Activated CD4-positive, alpha-beta T cell treated with anti-CD3 and anti-CD28 coated beads for 36 hours (primary cell): ENCODE measurements around the gene SPIB. TPM values are rescaled to one million over a fixed set of nuclear protein-coding genes. Genes with fewer than 3 reads are reported as not detected.

Experiments used
- ATAC-seq: fragments of 200-7000 bp; cut with Tn5 transposase; one replicate; pipeline ENCODE4 v1.10.0; 2021; ENCODE audit warnings: mild to moderate bottlenecking, moderate library complexity
- CTCF ChIA-PET: fragments of 350-600 bp; sonication (Branson Sonifier 250); formaldehyde crosslinking; loops from one replicate; lab custom pipeline; 2021; ENCODE audit warnings: antibody characterized with exemption; lab: Charles Lee
- POLR2A ChIA-PET: fragments of 350-600 bp; sonication (Branson Sonifier 250); formaldehyde crosslinking; loops from one replicate; lab custom pipeline; 2021; ENCODE audit warnings: antibody characterized with exemption, inconsistent platforms; lab: Charles Lee
- DNase-seq: peaks from one replicate; pipeline ENCODE4 v3.0.0-alpha.2; 2020
- H3K27ac Mint-ChIP-seq: one replicate; pipeline ENCODE4 v1.8.0; 2021; ENCODE audit warnings: mixed read lengths
- H3K27me3 Mint-ChIP-seq: one replicate; pipeline ENCODE4 v1.8.0; 2021; ENCODE audit warnings: mixed read lengths
- H3K36me3 Mint-ChIP-seq: one replicate; pipeline ENCODE4 v1.8.0; 2021; ENCODE audit warnings: low read depth, mixed read lengths
- H3K4me1 Mint-ChIP-seq: one replicate; pipeline ENCODE4 v1.8.0; 2021; ENCODE audit warnings: mixed read lengths
- H3K4me3 Mint-ChIP-seq: one replicate; pipeline ENCODE4 v1.8.0; 2021; ENCODE audit warnings: mild to moderate bottlenecking, moderate library complexity, mixed read lengths
- H3K9me3 Mint-ChIP-seq: one replicate; pipeline ENCODE4 v1.8.0; 2021; ENCODE audit warnings: low read depth, mixed read lengths
- intact Hi-C, 2 experiments: fragments of 100-400 bp; cut with DNase I in 1 of 2; cut with micrococcal nuclease in 1 of 2; formaldehyde crosslinking; loops; one replicate each; pipeline versions ENCODE4 v1.14.2 to v1.15.1; 2022 to 2024; cut with DNase I, micrococcal nuclease
- total RNA-seq, 2 experiments: library from RNA; stranded (reverse); gene quantifications; one replicate each; pipeline ENCODE4 v1.2.3, GENCODE V29; 2021

The SPIB gene
- under 1 TPM; 0.33 to 0.50 TPM for total RNA-seq

- H3K27me3 Mint-ChIP-seq, result peaks cover 19% of the 10 kb centered on the region
- intact Hi-C loops, result no loop called here
- H3K4me1 Mint-ChIP-seq, result peaks cover 12% of the 10 kb centered on the region
- ATAC-seq (no peak), DNase-seq (no peak)
- no peak within 1 kb of the TSS for H3K4me3 Mint-ChIP-seq
- no peaks in the 10 kb centered on the region for H3K9me3 Mint-ChIP-seq
- H3K27ac Mint-ChIP-seq, result no peak within 1 kb of the TSS
- ChIA-PET POLR2A (no interaction called here), CTCF (interaction anchor here (0.6 to 1.1 kb wide), 3 partner anchors 22 to 744 kb away, joined by 3 read pairs; no protein-coding TSS in a partner anchor)
- peaks cover 12% of the 10 kb centered on the region for H3K36me3 Mint-ChIP-seq
These were observed at the start of gene SPIB for GRCh38 chr19:50418176-50419021. Gene SPIB, plus strand, starts transcription at chr19:50418938. Its CDS starts 25 bp downstream, at chr19:50418963.

- Mint-ChIP-seq H3K4me3 (no peak overlapping the region), H3K9me3 (no peaks in the 10 kb centered on the region), H3K4me1 (peaks cover 38% of the 10 kb centered on the region), H3K36me3 (peaks cover under 1% of the 10 kb centered on the region), H3K27me3 (no peaks in the 10 kb centered on the region), H3K27ac (no peak overlapping the region)
- POLR2A ChIA-PET, result no interaction called here
- ATAC-seq (no peak), DNase-seq (no peak)
- intact Hi-C loops, result no loop called here
- CTCF ChIA-PET, result interaction anchor here (1.7 kb wide), 1 partner anchor 10 kb away, joined by 7 read pairs; no protein-coding TSS in a partner anchor
These were observed 46.7 kb upstream of the SPIB start for GRCh38 chr19:50371914-50372475.

GRCh38 chr19:50376166-50377050, 42.3 kb upstream of the SPIB start, which contains the start of gene NR1H2:
Gene NR1H2, plus strand, starts transcription at chr19:50376457. Its CDS starts 1,149 bp downstream, at chr19:50377606.
- H3K27me3 Mint-ChIP-seq, result no peaks in the 10 kb centered on the region
- H3K9me3 Mint-ChIP-seq, result no peaks in the 10 kb centered on the region
- peak within 1 kb of the TSS; percentile 97 for H3K27ac Mint-ChIP-seq
- peaks cover 21% of the 10 kb centered on the region for H3K4me1 Mint-ChIP-seq
- POLR2A ChIA-PET, result interaction anchor here (0.6 to 1.1 kb wide), 5 partner anchors 8 to 135 kb away, joined by 3 to 6 read pairs (median 5); no protein-coding TSS in a partner anchor
- intact Hi-C loops, result loop anchor here (1.0 to 2.0 kb wide), 14 partner anchors 8 to 734 kb away; partner anchors contain the start of genes JOSD2 (in 2 of the 2), POLD1 (in 2 of the 2), AKT1S1 (in 1 of the 2) and ATF5 (in 1 of the 2)
- CTCF ChIA-PET, result interaction anchor here (0.5 to 2.8 kb wide), 5 partner anchors 12 to 51 kb away, joined by 3 to 11 read pairs (median 5); partner anchors contain the start of gene NAPSA
- peak; percentile 97 for DNase-seq
- peaks cover 34% of the 10 kb centered on the region for H3K36me3 Mint-ChIP-seq
- peak; percentile 89 for ATAC-seq
- H3K4me3 Mint-ChIP-seq, result peak within 1 kb of the TSS; percentile 89

- ATAC-seq (peak; percentile 46), DNase-seq (peak; percentile 78)
- Mint-ChIP-seq H3K4me1 (peaks cover 21% of the 10 kb centered on the region), H3K4me3 (peak overlapping the region; percentile 89), H3K27me3 (no peaks in the 10 kb centered on the region), H3K36me3 (peaks cover 34% of the 10 kb centered on the region), H3K9me3 (no peaks in the 10 kb centered on the region), H3K27ac (peak overlapping the region; percentile 69)
- CTCF ChIA-PET, result interaction anchor here (0.5 kb wide), 1 partner anchor 20 kb away, joined by 5 read pairs; no protein-coding TSS in a partner anchor
- intact Hi-C loops, result loop anchor here in 1 of 2 experiments (2.0 kb wide), 3 partner anchors 348 to 734 kb away; partner anchors contain the start of gene SCAF1
- POLR2A ChIA-PET, result no interaction called here
These were observed 41.7 kb upstream of the SPIB start for GRCh38 chr19:50377051-50377461.

GRCh38 chr19:50377517-50377916, 41.2 kb upstream of the SPIB start:
- no peak for DNase-seq
- CTCF ChIA-PET, result no interaction called here
- peak overlapping the region; percentile 69 for H3K27ac Mint-ChIP-seq
- intact Hi-C loops, result loop anchor here in 1 of 2 experiments (2.0 kb wide), 3 partner anchors 347 to 735 kb away; partner anchors contain the start of gene SCAF1
- H3K36me3 Mint-ChIP-seq, result peaks cover 34% of the 10 kb centered on the region
- H3K27me3 Mint-ChIP-seq, result no peaks in the 10 kb centered on the region
- peak overlapping the region; percentile 89 for H3K4me3 Mint-ChIP-seq
- no peaks in the 10 kb centered on the region for H3K9me3 Mint-ChIP-seq
- peaks cover 21% of the 10 kb centered on the region for H3K4me1 Mint-ChIP-seq
- no peak for ATAC-seq
- POLR2A ChIA-PET, result no interaction called here

GRCh38 chr19:50378169-50378862, 40.4 kb upstream of the SPIB start:
- H3K36me3 Mint-ChIP-seq, result peaks cover 34% of the 10 kb centered on the region
- H3K4me3 Mint-ChIP-seq, result no peak overlapping the region
- ATAC-seq (no peak), DNase-seq (no peak)
- ChIA-PET POLR2A (no interaction called here), CTCF (interaction anchor here (1.4 kb wide), 1 partner anchor 21 kb away, joined by 3 read pairs; no protein-coding TSS in a partner anchor)
- intact Hi-C loops, result no loop called here
- no peaks in the 10 kb centered on the region for H3K9me3 Mint-ChIP-seq
- no peak overlapping the region for H3K27ac Mint-ChIP-seq
- no peaks in the 10 kb centered on the region for H3K27me3 Mint-ChIP-seq
- H3K4me1 Mint-ChIP-seq, result peaks cover 24% of the 10 kb centered on the region

- Mint-ChIP-seq H3K36me3 (peaks cover 34% of the 10 kb centered on the region), H3K4me1 (peaks cover 30% of the 10 kb centered on the region), H3K27me3 (no peaks in the 10 kb centered on the region), H3K4me3 (no peak overlapping the region), H3K27ac (no peak overlapping the region), H3K9me3 (no peaks in the 10 kb centered on the region)
- CTCF ChIA-PET, result interaction anchor here (1.4 kb wide), 1 partner anchor 21 kb away, joined by 3 read pairs; no protein-coding TSS in a partner anchor
- ATAC-seq, result no peak
- intact Hi-C loops, result no loop called here
- no peak for DNase-seq
- POLR2A ChIA-PET, result interaction anchor here (0.6 kb wide), 1 partner anchor 45 kb away, joined by 4 read pairs; no protein-coding TSS in a partner anchor
These were observed 39.9 kb upstream of the SPIB start for GRCh38 chr19:50378863-50379236.

GRCh38 chr19:50379602-50380001, 39.1 kb upstream of the SPIB start:
- H3K4me1 Mint-ChIP-seq, result peaks cover 26% of the 10 kb centered on the region
- peaks cover 38% of the 10 kb centered on the region for H3K36me3 Mint-ChIP-seq
- ChIA-PET CTCF (interaction anchor here (1.4 kb wide), 1 partner anchor 22 kb away, joined by 3 read pairs; no protein-coding TSS in a partner anchor), POLR2A (interaction anchor here (0.6 kb wide), 1 partner anchor 46 kb away, joined by 4 read pairs; no protein-coding TSS in a partner anchor)
- DNase-seq, result no peak
- no peak overlapping the region for H3K27ac Mint-ChIP-seq
- no peaks in the 10 kb centered on the region for H3K9me3 Mint-ChIP-seq
- intact Hi-C loops, result no loop called here
- no peaks in the 10 kb centered on the region for H3K27me3 Mint-ChIP-seq
- ATAC-seq, result no peak
- H3K4me3 Mint-ChIP-seq, result no peak overlapping the region

- H3K27ac Mint-ChIP-seq, result no peak overlapping the region
- intact Hi-C loops, result no loop called here
- POLR2A ChIA-PET, result no interaction called here
- H3K9me3 Mint-ChIP-seq, result no peaks in the 10 kb centered on the region
- DNase-seq, result no peak
- H3K4me3 Mint-ChIP-seq, result no peak overlapping the region
- ATAC-seq, result no peak
- peaks cover 28% of the 10 kb centered on the region for H3K4me1 Mint-ChIP-seq
- no peaks in the 10 kb centered on the region for H3K27me3 Mint-ChIP-seq
- H3K36me3 Mint-ChIP-seq, result peaks cover 44% of the 10 kb centered on the region
- CTCF ChIA-PET, result no interaction called here
These were observed 38.6 kb upstream of the SPIB start for GRCh38 chr19:50380137-50380536.

- ChIA-PET CTCF (interaction anchor here (1.1 kb wide), 1 partner anchor 23 kb away, joined by 3 read pairs; no protein-coding TSS in a partner anchor), POLR2A (no interaction called here)
- no peak overlapping the region for H3K27ac Mint-ChIP-seq
- peaks cover 32% of the 10 kb centered on the region for H3K4me1 Mint-ChIP-seq
- intact Hi-C loops, result no loop called here
- DNase-seq, result no peak
- no peak overlapping the region for H3K4me3 Mint-ChIP-seq
- H3K36me3 Mint-ChIP-seq, result peaks cover 45% of the 10 kb centered on the region
- H3K27me3 Mint-ChIP-seq, result no peaks in the 10 kb centered on the region
- no peaks in the 10 kb centered on the region for H3K9me3 Mint-ChIP-seq
- ATAC-seq, result no peak
These were observed 38.0 kb upstream of the SPIB start for GRCh38 chr19:50380751-50381151.
